Measurements from ENCODE around the gene ANKMY1.

DNA sequence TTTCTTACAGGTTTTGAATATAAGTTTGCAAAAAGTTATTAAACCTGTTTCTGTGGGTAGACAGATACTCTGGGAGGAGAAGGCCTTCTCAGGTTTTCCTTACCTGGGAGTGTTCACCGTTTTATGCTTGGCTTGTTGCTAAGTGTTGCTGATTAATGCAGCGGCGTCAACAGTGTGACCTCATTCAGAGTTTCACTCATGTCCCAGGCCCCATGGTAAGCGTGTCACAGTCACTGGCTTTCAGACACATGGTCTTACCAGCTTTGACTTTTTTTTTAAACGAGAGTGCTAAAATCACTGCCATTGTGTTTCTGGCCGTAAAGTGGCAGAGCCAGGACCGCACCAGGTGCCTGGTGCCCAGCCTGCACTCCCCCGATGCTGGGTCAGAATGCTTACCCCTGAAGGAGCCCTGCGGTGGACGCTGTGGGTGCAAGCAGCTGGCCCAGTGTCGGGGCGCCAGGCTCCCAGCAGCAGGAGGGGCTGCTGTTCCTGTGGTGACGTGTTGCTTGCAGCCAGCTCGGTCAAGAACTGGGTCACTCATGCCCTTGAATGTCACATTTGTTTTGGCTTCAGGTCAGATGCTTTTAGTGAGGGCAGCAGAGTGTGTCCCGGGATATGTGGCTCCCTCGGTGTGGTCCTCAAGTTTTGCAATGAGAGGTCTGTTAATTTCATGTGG is 32.2 kb upstream of the ANKMY1 start:
- TF ChIP-seq CTCF (IDR thresholded peaks at IDR 0.05 in 8 of 11, conservative IDR thresholded peaks at IDR 0.05 in 3 of 11) = no peak
- no peak for TF ChIP-seq POLR2A (IDR thresholded peaks at IDR 0.05)
- TF ChIP-seq POLR2AphosphoS5 (IDR thresholded peaks at IDR 0.05) = no peak

Data from spleen (tissue), 7 donors.